Activated T-cell treated with anti-CD3 and anti-CD28 coated beads, Interleukin-2, amount 50 U/mL, for 72 hours (primary cell): ENCODE results near the gene GPR55. TPM values are rescaled to one million over a fixed set of nuclear protein-coding genes. Genes with fewer than 3 reads are reported as not detected.
"Not testable (repeated sequence)": the region's sequence is repeated elsewhere in the genome, so short reads cannot be mapped to it uniquely, and the experiment has no call there.

Experiments used
- ATAC-seq, 2 donors: fragments of 150-1000 bp; cut with Tn5 transposase; replicated peaks in 1 of 2; 2 replicates each; pipeline ENCODE4 v1.10.0; 2021; ENCODE audit warnings: moderate library complexity in 2 of 2, mild to moderate bottlenecking in 1 of 2
- DNase-seq, 2 donors: peaks; one replicate each; pipeline ENCODE4 v3.0.0; 2021 to 2022; ENCODE audit warnings: mixed read lengths in 1 of 2
- H3K27ac Mint-ChIP-seq: one replicate; pipeline ENCODE4 v1.8.0; 2022; ENCODE audit warnings: mild to moderate bottlenecking, moderate library complexity, mixed read lengths
- H3K27me3 Mint-ChIP-seq: one replicate; pipeline ENCODE4 v1.8.0; 2022; ENCODE audit warnings: low read depth, mixed read lengths
- H3K36me3 Mint-ChIP-seq, 2 donors: one replicate each; pipeline ENCODE4 v1.8.0; 2022; ENCODE audit warnings: mixed read lengths in 2 of 2, mild to moderate bottlenecking in 1 of 2; ENCODE audit not compliant: insufficient read depth in 2 of 2
- H3K4me1 Mint-ChIP-seq: one replicate; pipeline ENCODE4 v1.8.0; 2022; ENCODE audit warnings: low read depth, mixed read lengths
- H3K4me3 Mint-ChIP-seq, 2 donors: one replicate each; pipeline ENCODE4 v1.8.0; 2022; ENCODE audit warnings: mild to moderate bottlenecking in 2 of 2, mixed read lengths in 2 of 2, moderate library complexity in 2 of 2
- H3K9me3 Mint-ChIP-seq, 2 donors: one replicate each; pipeline ENCODE4 v1.8.0; 2022; ENCODE audit warnings: mixed read lengths in 2 of 2
- total RNA-seq, 2 donors: library from RNA; stranded (reverse); gene quantifications; one replicate each; pipeline ENCODE4 v1.2.3, GENCODE V29; 2022

The GPR55 gene, protein sequence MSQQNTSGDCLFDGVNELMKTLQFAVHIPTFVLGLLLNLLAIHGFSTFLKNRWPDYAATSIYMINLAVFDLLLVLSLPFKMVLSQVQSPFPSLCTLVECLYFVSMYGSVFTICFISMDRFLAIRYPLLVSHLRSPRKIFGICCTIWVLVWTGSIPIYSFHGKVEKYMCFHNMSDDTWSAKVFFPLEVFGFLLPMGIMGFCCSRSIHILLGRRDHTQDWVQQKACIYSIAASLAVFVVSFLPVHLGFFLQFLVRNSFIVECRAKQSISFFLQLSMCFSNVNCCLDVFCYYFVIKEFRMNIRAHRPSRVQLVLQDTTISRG
- total RNA-seq = 1 to 10 TPM; 6.8 to 9.8 TPM

DNA sequence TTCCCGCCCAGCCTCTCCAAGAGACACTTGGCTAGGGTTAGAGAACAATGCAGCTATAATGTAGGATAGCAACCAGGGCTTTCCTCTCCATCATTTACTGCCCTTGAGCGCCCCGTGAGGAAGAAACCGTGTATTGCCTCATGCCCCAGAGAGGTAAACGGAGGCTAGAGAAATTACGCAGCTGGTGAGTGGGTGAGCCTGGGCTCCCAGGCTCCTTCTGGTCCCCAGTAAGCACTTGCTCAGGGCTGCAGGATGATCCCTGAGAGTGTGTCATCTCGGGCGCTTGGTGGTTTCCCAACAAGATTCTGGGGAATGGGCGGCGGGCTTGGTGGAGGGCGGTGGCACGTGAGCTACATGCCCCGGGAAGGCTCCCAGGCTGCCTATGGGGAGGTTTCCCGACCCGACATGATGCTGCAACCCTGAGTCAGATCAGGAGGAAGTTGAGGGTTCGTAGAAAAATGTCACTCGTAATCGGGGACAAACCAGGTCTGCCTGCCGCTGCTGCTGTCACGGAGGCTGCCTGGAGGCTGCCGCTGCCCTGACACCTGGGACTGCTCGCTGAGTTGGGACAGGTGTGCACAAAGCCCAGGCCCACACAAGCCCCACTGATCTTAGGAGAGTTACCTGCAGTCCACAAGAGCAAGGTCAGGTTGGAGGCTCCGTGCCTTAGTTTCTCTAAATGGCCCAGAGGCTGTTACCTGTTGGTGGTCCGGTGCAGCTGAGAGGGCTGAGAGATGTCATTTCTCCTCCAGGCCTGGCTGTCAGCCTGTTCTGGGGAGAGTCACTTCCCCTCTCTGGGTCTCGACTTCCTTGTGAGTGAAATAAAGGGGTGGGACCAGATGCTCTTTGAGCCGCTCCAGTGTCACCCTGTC is at the start of gene GPR55:
Gene GPR55, minus strand, starts transcription at position 773 of the 872 bp plus-strand sequence. CDS start 14,280 bp downstream, outside the sequence.
- ATAC-seq = peak; percentile 65 to 66
- Mint-ChIP-seq H3K9me3 (no peaks in the 10 kb centered on the region), H3K4me3 (peak within 1 kb of the TSS; percentile 85 to 94)

DNA sequence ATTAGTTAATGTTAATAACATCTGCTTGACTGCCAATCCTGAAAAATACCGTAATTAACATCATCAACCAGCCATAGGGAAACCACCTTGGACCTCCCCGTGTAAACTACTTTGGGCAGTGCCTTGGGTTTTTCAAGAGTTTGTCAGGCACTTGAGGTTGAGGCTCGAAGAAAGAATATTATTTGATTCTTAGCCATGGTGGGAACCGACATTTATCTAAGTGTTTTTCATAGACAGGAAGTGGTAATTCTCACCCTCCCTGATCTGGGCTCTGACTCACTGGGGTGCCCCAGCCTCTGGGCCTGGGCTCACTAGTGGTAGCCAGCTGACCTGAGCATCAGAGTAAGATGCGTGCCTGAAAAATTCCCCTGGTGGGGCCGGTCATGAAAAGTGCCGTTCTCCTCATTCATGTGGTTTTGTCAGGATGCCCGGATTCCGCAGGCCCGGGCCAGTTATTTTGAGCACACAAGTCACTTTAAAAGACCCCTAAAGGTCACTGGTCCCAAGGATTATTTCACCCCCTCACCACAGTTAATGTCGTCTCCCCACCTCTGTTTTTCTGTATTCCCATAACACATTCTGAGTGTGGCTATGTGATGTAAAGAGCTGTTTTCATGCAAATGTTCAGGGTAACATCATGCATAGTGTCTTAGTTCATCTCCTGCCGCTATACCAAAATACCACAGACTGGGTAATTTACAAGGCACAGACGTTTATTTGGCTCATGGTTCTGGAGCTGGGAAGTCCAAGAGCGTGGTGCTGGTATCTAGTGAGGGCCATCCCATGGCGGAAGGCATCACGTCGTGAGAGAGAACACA is 49.3 kb upstream of the GPR55 start:
- H3K4me3 Mint-ChIP-seq = peak overlapping the region; percentile 76 to 88
- H3K27me3 Mint-ChIP-seq = peaks cover 20% of the 10 kb centered on the region
- peaks cover 1 to 2% of the 10 kb centered on the region in 2 donors for H3K36me3 Mint-ChIP-seq
- H3K27ac Mint-ChIP-seq = peak overlapping the region; percentile 18
- H3K4me1 Mint-ChIP-seq = peaks cover 78% of the 10 kb centered on the region
- peaks cover 0 to 2% of the 10 kb centered on the region in 2 donors for H3K9me3 Mint-ChIP-seq
- peak; percentile 95 to 96 for ATAC-seq
- DNase-seq = peak; percentile 81 to 88

More for the DNA sequence above, at the start of gene GPR55:
- DNase-seq = peak; percentile 77 to 80
- Mint-ChIP-seq H3K27ac (peak within 1 kb of the TSS; percentile 92), H3K4me1 (peaks cover 75% of the 10 kb centered on the region), H3K36me3 (no peaks in the 10 kb centered on the region), H3K27me3 (peaks cover 23% of the 10 kb centered on the region)

DNA sequence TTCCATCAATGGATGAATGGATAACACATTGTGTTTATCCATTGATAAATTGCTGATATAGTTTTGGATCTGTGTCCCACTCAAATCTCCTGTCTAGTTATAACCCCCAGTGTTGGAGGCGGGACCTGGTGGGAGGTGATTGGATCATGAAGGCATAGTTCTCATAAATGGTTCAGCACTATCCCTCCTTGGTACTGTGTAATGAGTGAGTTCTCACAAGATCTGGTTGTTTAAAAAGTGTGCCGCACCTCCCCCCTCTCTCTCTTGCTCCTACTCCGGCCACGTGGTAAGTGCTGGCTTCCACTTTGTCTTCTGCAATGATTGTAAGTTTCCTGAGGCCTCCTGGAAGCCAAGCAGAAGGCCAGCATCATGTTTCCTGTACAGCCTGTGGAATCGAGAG is 47.0 kb upstream of the GPR55 start:
- Mint-ChIP-seq H3K36me3 (peaks cover 1 to 3% of the 10 kb centered on the region in 2 donors), H3K4me3 (no peak overlapping the region), H3K9me3 (peaks cover 0 to 2% of the 10 kb centered on the region in 2 donors), H3K27me3 (peaks cover 14% of the 10 kb centered on the region), H3K27ac (no peak overlapping the region), H3K4me1 (peaks cover 76% of the 10 kb centered on the region)
- no peak for ATAC-seq
- DNase-seq = no peak

DNA sequence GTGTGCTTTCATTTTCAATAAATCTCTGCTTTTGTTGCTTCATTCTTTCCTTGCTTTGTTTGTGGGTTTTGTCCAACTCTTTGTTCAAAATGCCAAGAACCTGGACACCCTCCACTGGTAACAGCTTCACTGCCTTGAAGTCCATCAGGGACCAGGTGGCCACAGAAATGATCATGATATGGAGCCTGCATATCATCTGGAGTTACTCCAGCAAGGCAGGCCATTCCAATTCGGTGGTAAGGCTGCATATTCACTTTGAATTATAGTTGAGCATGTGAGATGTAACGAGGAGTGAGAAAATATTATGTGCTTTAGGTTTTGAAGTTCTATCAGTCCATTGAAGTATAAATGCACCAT is 44.6 kb upstream of the GPR55 start:
- H3K27ac Mint-ChIP-seq = no peak overlapping the region
- H3K27me3 Mint-ChIP-seq = no peaks in the 10 kb centered on the region
- H3K4me3 Mint-ChIP-seq = peak overlapping the region; percentile 31 to 63
- H3K4me1 Mint-ChIP-seq = peaks cover 52% of the 10 kb centered on the region
- H3K36me3 Mint-ChIP-seq = peaks cover 0 to 2% of the 10 kb centered on the region in 2 donors
- DNase-seq (no peak), ATAC-seq (no peak)
- peaks cover 0 to under 1% of the 10 kb centered on the region in 2 donors for H3K9me3 Mint-ChIP-seq

DNA sequence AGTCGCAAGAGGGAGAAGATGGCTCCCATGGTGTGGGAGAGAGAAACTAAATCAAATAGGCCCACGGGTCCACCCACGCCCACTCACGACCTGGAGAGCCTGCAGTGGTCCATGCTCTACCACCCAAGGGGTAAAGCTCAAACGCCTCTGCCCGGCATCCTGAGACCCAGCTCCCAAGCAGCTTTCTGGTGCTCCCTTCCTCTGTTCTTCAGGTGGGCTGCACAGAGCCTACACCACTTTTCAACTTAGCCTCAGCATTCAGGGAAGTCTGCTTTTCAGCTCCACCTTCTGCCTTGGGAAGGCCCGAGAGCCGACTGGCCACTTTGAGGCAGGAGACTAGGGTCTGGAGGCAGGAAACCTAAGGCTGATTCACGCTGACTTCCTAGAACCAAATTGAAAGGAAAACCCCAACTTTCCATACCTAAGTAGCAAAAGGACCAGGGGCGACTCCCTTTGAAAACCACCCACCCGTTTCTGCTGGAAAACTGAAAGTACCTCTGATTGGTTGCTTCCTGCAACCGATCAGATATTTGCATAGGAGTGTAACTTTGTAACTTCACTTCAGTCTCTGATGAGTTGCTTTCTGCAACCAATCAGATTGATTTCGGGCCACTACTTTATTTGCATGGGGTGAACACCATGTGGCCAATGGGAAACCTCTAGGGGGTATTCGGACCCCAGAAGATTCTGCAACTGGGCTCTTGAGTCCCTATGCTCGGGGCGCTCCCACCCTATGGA is 44.0 kb upstream of the GPR55 start:
- Mint-ChIP-seq H3K4me3 (peak overlapping the region; percentile 31 to 63), H3K27ac (no peak overlapping the region), H3K9me3 (no peaks in the 10 kb centered on the region), H3K27me3 (no peaks in the 10 kb centered on the region), H3K4me1 (peaks cover 46% of the 10 kb centered on the region), H3K36me3 (peaks cover 0 to 1% of the 10 kb centered on the region in 2 donors)
- DNase-seq = no peak
- peak in 1 of 2 donors; percentile 20 for ATAC-seq

DNA sequence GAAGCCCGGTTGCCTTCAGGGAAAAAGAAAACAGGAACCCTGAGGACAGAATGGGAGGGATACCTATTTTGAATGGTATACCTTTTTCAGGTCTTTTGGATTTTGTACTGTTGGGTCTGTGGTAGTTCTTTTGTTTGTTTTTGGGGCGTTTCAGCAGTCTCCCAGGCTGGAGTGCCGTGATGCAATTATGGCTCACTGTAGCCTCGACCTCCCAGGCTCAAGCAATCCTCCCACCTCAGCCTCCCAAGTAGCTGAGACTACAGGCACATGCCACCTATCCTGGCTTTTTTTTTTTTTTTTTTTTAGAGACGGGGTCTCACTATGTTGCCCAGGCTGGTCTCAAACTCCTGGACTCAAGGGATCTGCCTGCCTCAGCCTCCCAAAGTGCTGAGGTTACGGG is 43.3 kb upstream of the GPR55 start:
- not testable (repeated sequence) for H3K27ac Mint-ChIP-seq, H3K9me3 Mint-ChIP-seq, DNase-seq, H3K27me3 Mint-ChIP-seq, ATAC-seq, H3K36me3 Mint-ChIP-seq
- Mint-ChIP-seq H3K4me3 (peak overlapping the region in 1 of 2 donors; percentile 9), H3K4me1 (peaks cover 41% of the 10 kb centered on the region)

DNA sequence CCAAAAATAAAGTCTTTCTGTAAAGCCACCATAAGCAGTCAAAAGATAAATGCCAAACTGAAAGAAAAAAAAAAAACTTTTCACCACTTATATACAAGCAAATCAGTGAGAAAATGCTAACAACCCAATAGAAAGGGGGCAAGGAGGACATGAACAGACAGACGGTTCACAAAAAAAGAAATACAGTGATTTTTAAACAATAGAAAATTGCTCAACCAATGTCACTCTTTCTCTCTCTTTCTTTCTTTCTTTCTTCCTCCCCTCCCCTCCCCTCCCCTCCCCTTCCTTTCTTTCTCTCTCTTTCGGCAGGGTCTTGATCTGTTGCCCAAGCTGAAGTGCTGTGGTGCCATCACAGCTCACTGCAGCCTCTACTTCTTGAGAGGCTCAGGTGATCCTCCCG is 42.1 kb upstream of the GPR55 start:
- H3K9me3 Mint-ChIP-seq = no peaks in the 10 kb centered on the region
- H3K27me3 Mint-ChIP-seq = peaks cover 18% of the 10 kb centered on the region
- no peak for ATAC-seq
- peaks cover 37% of the 10 kb centered on the region for H3K4me1 Mint-ChIP-seq
- peaks cover 3 to 4% of the 10 kb centered on the region in 2 donors for H3K36me3 Mint-ChIP-seq
- no peak for DNase-seq
- H3K27ac Mint-ChIP-seq = no peak overlapping the region
- H3K4me3 Mint-ChIP-seq = no peak overlapping the region

DNA sequence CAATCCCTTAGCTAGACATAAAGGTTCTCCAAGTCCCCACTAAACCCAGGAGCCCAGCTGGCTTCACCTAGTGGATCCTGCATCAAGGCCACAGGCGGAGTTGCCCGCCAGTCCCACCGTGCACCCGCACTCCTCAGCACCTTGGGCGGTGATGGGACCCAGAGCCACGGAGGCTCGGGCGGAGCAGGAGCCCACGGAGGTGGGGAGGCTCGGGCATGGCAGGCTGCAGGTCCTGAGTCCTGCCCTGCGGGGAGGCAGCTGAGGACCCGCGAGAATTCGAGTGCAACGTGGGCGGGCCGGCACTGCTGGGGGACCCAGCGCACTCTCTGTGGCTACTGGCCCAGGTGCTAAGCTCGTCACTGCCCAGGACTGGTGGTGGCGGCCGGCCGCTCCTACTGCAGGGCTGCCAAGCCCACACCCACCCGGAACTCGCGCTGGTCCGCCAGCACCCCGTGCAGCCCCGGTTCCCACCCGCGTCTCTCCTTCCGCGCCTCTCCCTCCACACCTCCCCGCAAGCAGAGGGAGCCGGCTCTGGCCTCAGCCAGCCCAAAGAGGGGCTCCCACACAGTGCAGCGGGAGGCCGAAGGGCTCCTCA is 39.2 kb upstream of the GPR55 start:
- peaks cover 0 to 2% of the 10 kb centered on the region in 2 donors for H3K9me3 Mint-ChIP-seq
- no peak overlapping the region for H3K4me3 Mint-ChIP-seq
- H3K27me3 Mint-ChIP-seq = peaks cover 47% of the 10 kb centered on the region
- DNase-seq (no peak), ATAC-seq (no peak)
- peaks cover 38% of the 10 kb centered on the region for H3K4me1 Mint-ChIP-seq
- peaks cover 3 to 6% of the 10 kb centered on the region in 2 donors for H3K36me3 Mint-ChIP-seq
- H3K27ac Mint-ChIP-seq = no peak overlapping the region

DNA sequence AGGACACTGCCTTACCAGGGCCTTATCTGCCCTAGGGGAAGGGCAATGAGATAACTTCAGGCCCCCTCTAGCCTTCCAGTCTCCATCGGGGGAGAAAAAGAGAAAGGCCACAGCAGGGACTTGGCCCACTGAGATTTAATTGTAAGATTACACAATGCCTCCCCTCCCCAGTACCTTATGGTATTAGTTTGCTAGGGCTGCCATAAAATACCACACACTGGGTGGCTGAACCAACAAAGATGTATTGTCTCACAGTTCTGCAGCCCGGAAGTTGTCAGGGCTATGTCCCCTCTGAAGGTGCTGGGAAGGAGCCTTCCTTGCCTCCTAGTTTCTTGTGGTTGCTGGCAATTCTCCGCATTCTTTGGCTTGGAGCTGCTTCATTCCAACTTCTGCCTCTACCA is 36.0 kb upstream of the GPR55 start:
- DNase-seq = no peak
- Mint-ChIP-seq H3K9me3 (peaks cover 0 to 2% of the 10 kb centered on the region in 2 donors), H3K4me3 (no peak overlapping the region), H3K27me3 (peaks cover 69% of the 10 kb centered on the region), H3K4me1 (peaks cover 52% of the 10 kb centered on the region), H3K36me3 (peaks cover 1 to 12% of the 10 kb centered on the region in 2 donors), H3K27ac (no peak overlapping the region)
- ATAC-seq = no peak

DNA sequence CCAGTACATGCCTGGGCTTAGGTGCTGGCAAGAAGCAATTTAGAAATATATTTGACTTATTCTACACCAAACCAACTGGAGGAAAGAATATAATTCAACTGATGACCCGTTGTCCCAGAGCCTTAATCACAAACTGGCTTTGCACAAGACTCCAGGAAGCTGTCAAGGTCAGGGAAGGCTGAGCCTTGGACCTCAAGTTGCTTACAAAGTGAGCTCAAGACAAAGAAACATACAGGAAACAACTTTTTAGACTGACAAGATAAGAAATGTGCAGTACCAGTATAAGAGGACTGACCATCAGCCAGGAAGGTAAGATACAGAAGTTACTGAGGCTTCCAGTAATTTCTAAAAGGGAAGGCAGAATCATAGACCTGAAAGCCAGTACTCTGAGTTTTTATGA is 35.0 kb upstream of the GPR55 start:
- Mint-ChIP-seq H3K9me3 (peaks cover 0 to 2% of the 10 kb centered on the region in 2 donors), H3K4me3 (no peak overlapping the region), H3K27me3 (peaks cover 75% of the 10 kb centered on the region), H3K27ac (no peak overlapping the region), H3K36me3 (peaks cover 1 to 12% of the 10 kb centered on the region in 2 donors), H3K4me1 (peaks cover 61% of the 10 kb centered on the region)
- no peak for DNase-seq
- ATAC-seq = no peak

DNA sequence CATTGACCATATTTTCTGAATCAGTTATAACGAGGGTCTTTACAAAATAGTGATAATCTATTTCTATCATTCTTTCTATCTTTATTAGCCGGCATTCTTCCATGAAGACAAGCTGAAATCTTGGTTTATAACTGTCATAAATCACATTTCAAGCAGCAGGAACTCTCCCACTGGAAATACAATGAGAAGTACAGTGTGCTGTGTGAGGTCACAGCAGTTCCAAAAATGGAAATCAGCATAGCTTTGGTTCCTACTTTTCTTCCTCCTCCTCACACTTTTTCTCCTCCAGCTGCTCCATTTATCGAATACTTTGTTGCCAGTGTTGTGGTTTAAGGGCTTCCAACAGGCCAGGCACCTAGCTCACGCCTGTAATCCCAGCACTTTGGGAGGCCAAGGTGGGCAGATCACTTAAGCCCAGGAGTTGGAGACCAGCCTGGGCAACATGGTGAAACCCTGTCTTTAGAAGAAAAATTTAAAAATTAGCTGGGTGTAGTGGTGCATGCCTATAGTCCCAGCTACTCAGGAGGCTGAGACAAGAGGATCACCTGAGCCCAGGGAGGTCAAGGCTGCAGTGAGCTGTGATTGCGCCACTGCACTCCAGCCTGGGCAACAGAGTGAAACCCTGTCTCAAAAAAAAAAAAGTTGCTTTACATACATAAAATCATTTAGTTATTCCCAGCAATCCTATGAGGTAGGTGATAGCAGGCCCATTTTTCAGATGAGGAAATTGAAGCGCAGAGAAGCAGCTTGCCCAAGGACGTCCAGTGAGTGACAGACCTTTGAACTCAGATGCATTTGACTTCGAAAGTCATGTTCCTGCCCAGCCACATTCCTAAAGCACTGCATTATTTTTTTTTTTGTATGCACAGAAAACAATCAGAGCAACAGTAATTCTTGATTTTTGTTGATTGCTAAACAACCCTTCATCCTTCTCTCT is 34.0 kb upstream of the GPR55 start:
- ATAC-seq (no peak), DNase-seq (no peak)
- H3K9me3 Mint-ChIP-seq = peaks cover 0 to 2% of the 10 kb centered on the region in 2 donors
- peak overlapping the region; percentile 75 for H3K27ac Mint-ChIP-seq
- peak overlapping the region; percentile 94 to 98 for H3K4me3 Mint-ChIP-seq
- H3K27me3 Mint-ChIP-seq = peaks cover 85% of the 10 kb centered on the region
- H3K4me1 Mint-ChIP-seq = peaks cover 70% of the 10 kb centered on the region
- peaks cover 1 to 12% of the 10 kb centered on the region in 2 donors for H3K36me3 Mint-ChIP-seq
